GM18870 (cell line): ENCODE results near the gene ACBD7.

Experiments used
- ATAC-seq: cut with Tn5 transposase; IDR thresholded peaks from one replicate; pipeline ENCODE4 v1.9.1; 2021; ENCODE audit warnings: moderate library complexity; ENCODE audit not compliant: unreplicated experiment

ACBD7 gene

DNA sequence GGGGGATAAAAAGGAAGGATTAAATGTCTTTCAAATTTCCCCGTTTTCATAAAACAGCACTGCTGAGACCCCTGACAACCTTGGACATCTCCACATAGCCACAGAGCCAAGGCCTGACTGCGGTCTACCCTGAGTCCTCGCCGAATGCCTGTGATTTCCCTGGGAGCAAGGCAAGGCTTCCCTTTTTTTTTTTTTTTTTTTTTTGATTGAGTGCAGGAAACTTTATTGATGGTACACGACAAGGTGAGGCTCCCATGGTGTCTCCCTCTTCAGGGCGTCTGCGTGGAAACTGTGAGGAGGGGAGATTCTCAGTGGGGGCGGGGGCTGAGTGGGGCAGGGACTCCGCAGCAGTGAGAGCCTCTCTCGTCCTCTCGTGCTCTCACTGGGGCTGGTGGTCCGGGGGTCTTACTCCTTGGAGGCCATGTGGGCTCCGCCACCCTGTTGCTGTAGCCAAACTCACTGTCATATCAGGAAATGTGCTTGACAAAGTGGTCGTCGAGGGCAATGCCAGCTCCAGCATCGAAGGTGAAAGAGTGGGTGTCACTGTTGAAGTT, 4.4 kb upstream of the ACBD7 start:
- no peak for ATAC-seq

DNA sequence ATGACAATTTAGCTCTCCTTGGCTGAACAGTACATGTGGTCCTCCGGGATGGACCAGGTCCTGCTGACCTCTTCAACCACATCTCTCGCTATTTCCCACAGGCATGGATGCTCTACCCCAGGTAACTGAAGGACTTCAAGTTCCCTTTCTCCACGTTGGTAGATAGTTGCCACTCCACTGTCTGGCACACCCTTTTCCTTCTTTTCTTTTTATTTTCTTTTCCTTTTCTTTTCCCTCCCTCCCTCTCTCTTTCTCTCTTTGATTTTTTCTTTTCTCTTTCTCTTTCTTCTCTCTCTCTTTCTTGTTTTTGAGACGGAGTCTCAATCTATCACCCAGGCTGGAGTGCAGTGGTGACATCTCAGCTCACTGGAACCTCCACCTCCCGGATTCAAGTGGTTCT, 2.8 kb upstream of the ACBD7 start:
- ATAC-seq, result no peak

DNA sequence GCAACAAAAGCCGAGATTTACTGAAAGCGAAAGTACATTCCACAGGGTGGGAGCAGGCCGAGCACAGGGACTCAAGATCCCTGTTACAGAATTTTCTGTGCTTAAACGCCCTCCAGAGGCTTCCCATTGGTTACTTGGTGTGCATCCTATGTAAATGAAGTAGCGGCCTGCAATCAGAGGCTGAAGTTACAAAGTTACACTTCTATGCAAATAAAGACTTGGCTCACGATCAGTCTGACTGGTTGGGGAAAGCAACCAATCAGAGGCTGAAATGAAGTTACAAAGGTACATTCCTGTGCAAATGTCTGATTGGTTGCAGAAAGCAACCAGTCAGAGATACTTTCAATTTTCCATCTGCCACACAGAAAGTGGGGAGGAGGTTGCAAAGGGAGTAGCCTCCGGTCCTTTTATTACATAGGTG, 4.1 kb downstream of the ACBD7 start:
- ATAC-seq, result no peak

DNA sequence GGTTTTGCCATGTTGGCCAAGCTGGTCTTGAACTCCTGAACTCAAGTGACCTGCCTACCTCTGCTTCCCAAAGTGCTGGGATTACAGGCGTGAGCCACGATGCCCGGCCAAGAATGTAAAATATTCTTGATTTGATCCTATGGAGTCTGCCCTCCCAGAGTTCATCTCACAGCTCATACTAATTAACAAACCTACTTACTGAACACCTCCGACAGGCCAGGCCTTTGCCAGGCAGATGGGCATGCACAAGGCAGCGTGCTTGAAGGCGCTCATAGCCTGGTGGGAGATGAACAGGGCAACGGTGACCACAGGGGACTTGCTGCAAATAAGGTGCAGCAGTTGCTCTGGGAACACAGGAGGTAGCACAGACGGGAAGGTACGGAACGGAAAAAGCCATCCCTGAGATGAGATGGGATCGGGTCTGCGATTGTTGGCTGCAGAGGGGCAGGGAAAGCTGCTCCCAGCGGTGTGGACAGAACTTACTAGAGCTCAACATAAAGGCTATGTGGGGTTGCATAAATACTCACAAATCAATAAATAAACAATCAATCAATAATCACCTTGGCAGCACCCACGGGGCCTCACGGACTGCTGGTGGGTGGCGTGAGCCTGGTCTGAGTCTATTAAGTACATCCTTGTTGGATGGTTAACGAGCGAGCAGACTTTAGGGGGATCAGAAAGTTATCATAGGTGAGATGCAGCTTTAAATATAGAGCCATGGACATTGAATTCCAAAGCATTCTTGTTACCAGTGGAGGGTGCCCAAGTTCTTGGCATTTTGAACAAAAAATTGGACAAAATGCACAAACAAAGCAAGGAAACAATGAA, 4.7 kb downstream of the ACBD7 start:
- no peak for ATAC-seq

DNA sequence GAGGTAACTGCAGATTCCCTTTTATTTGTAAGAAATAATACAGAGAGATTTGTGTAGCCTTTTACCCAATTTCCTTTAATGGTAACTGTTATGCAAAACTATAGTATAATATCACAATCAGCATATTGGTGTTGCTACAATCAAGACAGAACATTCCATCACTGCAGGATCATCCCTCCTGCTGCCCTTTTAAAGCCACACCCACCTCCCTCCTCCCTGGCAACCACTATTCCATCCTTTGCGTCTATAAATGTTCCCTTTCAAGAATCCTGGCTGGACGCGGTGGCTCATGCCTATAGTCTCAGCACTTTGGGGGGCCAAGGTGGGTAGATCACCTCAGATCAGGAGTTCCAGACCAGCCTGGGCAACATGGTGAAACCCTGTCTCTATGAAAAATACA, 13.2 kb downstream of the ACBD7 start:
- no peak for ATAC-seq

DNA sequence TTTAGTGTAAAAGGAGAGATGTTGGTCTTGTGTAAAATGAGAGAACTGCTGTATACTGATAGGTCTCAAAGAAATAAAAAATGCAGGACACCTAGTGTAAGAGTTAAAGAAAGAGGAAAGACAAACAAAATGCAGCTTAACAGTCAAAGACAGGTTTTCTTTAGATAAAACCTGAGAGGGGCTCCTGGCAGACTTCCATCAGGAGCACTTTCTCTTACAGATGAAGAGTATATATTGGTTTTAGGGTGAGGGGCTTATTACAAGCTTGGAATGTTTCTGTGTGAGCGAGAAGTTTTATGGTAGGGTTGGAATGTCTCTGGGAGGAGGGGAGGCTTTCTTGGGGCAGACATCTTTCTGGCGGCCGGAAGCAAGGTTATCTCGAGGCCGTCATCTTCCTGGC, 16.2 kb downstream of the ACBD7 start:
- no peak for ATAC-seq

DNA sequence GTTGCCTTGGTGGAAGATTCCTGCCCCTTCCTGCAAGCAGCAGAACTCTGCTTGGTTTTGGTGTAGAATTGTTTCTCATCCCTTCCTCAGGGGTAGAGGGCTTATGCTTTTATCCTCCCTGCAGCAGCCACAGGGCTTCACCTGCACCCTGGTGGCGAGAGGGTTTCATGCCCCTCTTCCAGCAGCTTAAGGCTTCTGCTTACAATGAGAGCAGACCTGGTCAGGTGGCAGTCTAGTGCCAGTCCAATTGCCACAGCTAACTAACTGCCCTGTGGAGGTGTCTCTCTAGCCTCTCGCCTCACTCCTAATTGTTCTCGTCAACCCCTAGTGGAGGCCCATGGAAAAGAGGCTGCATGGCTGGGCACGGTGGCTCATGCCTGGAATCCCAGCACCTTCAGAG, 19.3 kb downstream of the ACBD7 start:
- ATAC-seq, result no peak

DNA sequence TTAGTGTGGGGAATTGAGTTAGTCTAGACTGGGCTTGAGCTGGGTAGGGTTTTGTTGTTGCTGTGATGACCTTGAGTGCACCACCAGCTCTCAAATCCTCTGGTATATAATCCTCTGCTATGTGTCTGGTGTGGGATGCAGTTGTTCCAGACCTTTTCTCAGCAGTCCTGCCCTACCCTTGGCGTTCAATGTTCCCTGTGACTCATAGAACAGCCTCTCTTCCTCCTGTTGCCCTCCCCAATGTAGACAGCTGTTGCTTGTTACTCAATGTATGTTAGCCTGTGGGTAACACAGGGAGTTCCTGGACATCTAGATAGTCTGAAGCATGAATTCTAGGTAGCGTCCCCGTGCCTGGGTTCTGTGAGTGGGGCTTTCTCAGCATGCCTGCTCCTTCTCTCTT, 19.8 kb downstream of the ACBD7 start:
- ATAC-seq, result no peak

DNA sequence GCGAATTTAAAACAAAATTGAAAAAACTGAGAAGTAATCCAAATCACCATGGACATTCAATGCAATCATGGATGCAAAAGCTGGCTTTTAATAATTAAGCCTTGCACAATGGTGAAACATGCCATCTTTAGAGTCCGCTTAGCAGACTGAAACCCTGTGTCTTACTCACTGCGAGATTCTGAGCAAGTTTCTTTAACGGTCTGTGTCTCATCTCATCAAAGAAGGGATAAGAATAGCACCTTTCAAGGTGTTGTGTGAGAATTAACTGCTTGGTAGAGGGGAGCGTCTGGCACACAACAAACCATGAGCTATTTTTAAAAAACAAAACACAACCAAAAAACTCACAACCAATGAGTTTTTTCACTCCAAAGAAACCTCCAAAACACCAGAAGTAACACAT, 21.4 kb downstream of the ACBD7 start:
- no peak for ATAC-seq

DNA sequence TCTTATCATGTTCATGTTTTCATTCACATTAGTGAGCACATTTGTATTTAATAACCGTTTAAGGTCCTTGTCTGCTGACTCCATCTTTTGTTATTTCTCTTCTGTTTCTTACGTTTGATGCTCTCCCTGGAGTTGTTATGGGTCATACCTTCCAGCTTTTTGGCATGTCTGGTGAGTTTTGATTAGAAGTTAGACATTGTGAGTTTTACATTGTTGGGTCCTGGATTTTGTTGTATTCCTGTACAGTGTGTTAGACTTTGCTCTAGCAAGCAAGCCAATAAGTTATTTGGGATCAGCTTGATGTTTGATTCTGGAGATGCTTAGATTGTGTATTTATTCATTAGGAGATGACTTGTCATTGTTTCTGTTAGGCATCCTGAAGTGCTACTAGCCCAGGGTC, 27.9 kb downstream of the ACBD7 start:
- ATAC-seq, result no peak

DNA sequence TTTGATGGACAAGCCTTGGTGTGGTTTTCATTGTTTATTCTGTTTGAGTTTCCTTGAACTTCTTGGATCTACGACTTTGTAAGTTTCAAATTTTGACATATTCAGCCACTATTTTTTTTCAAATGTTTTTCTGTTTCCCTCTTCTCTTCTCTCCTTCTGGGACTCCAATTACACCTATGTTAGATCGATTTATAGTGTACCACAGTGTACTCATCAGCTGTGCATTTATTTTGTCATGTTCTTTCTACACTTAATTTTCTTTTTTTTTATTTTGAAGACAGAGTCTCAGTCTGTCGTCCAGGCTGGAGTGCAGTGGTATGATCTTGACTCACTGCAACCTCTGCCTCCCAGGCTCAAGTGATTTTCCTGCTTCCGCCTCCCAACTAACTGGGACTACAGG, 28.7 kb downstream of the ACBD7 start:
- no peak for ATAC-seq

DNA sequence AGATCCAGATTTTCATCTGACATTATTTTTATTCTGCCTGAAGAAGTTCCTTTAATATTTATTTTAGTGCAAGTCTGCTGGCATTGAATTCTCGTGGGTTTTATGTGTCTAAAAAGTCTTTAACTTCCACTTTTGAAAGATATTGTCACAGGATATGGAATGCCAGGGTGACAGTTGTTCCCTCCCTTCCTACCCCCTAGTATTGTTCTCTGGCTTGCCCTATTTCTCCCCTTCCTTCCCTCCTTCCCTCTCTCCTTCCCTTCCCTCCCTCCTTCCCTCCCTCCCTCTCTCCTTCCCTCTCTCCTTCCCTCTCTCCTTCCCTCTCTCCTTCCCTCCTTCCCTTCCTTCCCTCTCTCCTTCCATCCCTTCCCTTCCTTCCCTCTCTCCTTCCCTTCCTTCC, 29.9 kb downstream of the ACBD7 start:
- ATAC-seq, result no peak

DNA sequence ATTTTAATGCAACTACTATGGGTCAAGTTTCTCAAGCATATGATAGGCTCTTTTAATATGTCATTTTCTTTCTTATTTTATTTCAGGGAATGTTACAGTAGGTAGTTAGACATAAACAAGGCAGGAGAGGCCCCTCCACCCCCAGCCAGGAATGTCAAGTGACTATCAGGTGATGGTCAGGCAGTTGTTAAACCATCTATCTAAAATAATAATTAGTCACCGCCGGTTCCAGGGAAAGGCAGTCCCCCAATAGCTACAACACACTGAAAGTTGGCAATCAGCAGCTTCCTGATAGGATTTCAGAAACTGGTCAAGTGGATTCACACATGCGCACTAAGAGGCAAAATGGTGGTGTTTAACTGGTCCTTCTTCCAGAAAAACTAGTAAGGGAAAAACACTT, 35.5 kb downstream of the ACBD7 start:
- ATAC-seq, result no peak

DNA sequence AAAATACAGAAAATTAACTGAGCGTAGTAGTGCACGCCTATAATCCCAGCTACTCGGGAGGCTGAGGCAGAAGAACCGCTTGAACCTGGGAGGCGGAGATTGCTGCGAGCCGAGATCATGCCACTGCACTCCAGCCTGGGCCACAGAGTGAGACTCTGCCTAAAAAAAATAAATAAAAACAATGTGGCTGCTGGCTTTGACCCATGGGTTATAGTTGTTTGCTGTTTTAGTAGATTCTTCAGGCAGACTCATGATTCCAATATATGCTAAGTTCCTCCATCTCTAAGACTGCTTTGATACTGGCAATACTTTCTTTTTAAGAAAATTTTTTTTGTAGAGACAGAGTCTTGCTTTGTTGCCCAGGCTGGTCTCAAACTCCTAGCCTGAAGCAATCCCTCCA, 36.5 kb downstream of the ACBD7 start:
- ATAC-seq, result no peak

DNA sequence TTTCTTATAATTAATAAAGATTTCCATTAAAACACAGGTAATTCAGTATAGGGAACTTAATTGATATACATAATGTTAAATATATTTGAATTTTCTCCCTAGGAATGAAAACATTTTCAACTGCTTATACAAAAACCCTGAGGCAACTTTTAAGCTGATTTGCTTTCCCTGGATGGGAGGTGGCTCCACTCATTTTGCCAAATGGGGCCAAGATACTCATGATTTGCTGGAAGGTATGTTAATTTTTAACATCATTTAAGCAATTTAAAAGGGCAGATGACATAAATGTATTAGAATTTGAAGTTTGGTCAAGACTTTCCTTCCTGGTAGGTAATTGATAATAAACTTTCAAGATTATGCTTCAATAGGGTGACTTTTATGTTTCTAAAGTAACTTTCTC, 39.0 kb downstream of the ACBD7 start:
- ATAC-seq, result no peak

DNA sequence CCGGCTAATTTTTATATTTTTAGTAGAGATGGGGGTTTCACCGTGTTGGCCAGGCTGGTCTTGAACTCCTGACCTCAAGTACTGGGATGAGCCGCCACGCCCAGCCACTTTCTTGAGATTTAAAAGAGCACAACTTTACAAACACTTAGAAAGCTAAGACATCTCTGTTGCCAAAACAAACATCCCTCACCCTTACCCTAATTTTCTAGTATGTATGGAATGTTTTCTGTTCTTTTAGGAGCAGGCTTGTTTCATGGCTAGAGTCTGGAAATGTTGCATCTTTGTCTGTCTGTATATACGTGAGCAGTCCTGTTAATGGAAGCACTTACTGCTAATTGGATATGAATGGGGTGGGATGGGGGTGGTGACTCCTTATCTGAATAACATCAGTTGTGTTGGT, 42.0 kb downstream of the ACBD7 start:
- no peak for ATAC-seq

DNA sequence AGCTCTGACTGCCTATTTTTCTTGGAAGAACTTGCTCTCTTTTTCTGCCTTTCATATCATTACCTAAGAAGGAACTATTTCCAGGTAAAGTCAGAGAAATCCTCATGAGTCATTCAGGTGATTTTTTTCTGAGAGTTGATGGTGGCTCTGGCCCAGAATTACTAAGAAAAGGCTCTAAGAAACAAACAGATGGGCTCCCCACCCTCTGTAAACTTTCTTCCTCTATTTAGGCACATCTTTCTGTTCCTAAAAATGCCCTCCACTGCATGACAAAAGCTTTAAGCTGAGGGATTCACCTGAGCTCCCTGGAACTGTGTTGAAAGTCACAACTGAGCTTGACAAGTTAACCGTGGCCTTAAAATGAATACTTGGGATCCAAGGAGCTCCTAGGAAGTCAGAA, 43.2 kb downstream of the ACBD7 start:
- no peak for ATAC-seq

DNA sequence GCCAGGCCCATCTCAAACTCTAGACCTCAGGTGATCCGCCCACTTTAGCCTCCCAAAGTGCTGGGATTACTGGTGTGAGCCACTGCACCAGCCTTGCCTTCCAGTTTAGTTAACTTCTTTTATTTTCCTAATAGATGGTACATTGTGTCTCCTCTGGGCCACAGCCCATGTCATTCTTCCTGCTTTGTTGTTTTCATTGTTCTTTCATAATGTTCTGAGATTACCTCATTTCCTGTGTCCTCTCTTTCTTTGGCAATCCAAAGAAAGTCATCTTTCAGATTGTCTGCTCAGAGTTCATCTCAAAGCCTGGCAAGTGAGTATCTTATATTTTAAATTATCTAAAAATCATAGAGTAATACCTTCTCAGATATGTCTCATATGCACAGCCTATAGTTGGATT, 44.9 kb downstream of the ACBD7 start, which contains the start of gene OLAH:
Gene OLAH (plus strand): TSS at position 270 of the 400 bp plus-strand sequence. CDS start 3,346 bp downstream, outside the sequence.
- ATAC-seq, result no peak

DNA sequence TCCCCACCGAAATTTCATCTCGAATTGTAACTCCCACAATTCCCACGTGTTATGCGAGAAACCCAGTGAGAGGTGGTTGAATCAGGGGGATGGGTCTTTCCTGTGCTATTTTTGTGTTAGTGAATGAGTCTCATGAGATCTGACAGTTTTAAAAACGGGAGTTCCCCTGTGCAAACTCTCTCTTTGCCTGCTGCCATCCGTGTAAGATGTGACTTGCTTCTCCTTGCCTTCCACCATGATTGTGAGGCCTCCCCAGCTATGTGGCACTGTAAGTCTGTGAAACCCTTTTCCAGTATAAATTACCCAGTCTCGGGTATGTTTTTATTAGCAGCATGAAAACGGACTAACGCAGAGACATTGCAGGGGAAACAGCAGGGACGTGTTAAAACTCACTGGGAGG, 50.2 kb downstream of the ACBD7 start:
- ATAC-seq, result no peak

DNA sequence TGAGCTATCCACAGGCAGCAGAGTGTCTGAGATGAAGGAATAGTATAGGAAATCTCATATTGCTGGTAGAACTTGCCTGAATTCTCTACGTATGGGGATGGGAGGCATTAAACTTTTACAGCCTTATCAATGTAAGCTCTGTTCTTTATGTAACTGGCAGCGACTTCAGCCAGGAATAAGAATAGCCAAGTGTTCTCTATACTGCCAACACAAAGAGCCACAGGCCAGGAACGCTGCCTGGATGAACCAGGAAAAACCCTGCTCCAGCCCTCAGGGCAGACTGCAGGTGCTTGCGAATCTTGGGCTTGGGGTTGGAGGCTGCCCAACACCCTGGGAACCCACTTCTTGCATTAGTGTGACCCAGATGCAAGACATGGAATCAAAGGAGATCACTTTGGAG, 50.9 kb downstream of the ACBD7 start:
- no peak for ATAC-seq

DNA sequence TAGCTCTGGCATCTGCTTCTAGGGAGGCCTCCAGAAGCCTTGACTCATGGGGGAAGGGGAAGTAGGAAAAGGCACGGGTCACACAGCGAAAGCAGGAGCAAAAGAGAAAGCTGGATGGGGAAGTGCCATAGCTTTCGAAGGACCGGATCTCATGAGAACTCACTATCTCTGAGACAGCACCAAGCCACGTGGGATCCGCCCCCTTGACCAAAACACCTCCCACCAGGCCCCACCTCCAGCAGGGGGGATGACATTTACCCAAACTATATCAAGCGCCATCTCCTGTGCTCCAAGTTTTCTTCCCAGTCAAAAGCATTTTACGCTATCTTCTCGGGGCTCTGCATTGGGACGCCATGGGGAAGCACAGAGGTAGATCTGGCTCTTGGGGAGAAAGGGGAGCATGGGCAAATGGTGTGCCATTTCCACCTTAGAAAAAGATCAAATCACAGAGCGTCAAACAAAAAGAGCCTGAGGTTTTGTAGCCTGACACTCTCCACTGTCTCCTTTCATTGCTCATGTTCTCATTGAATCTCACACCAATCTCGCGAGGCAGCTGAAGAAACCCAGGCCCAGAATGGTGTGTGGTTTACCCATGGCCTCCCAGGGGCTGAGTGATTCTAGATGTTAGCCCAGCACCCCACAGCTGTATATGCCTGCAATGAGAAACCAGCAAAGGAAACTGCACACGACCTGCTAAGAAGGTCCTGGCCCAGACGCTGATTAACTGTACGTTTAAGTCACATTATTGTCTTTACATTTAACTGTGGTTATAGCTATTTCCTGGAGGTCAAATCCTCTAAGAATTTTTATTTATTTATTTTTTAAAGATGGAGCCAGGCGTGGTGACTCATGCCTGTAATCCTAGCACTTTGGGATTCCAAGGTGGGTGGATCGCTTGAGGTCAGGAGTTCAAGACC, 52.9 kb downstream of the ACBD7 start:
- ATAC-seq, result no peak

DNA sequence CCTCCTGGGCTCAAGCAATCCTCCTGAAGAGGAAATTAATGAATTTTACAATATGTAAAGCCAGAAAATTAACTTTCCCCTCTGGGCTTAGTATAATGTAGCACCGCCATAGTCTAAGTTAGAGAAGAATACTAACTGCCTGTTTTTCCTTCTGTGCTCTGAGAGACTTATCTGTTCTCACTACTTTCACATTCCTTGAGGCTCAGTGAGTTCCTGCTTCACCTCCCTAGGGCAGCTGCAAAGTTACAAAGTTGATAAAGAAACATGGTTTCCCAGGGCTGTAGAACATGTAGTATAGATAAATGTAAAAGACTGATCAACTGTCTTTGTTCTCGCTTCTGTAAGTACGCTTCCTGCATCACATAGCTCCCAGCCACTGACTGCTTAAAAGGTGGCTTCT, 60.8 kb downstream of the ACBD7 start:
- ATAC-seq, result no peak
